SK-N-MC (cell line): Measurements from ENCODE around the gene KRTAP5-1.

Experiments used
- EZH2 ChIP-seq: fragments of 200-600 bp; sonication (generic); IDR thresholded peaks from one replicate; pipeline ENCODE4 v1.6.1; 2017; ENCODE audit warnings: antibody characterized with exemption
- POLR2AphosphoS5 ChIP-seq: IDR thresholded peaks from 2 replicates; pipeline ENCODE4 v1.6.1; 2012; ENCODE audit warnings: mild to moderate bottlenecking, low read depth, low read length, borderline replicate concordance

- no peak for TF ChIP-seq POLR2AphosphoS5
- no peak for TF ChIP-seq EZH2
Observed at GRCh38 chr11:1630271-1630670, 45.2 kb upstream of the KRTAP5-1 start.
